Left hindlimb (tissue), 1 donor: ENCODE data around the gene TOM1L1.
A peak's percentile ranks its signal among the peaks of the same experiment; 100 is the strongest.

Experiments used
- DNase-seq: peaks from one replicate; pipeline ENCODE4 v3.0.0-alpha.2; 2018

TOM1L1 gene

DNA sequence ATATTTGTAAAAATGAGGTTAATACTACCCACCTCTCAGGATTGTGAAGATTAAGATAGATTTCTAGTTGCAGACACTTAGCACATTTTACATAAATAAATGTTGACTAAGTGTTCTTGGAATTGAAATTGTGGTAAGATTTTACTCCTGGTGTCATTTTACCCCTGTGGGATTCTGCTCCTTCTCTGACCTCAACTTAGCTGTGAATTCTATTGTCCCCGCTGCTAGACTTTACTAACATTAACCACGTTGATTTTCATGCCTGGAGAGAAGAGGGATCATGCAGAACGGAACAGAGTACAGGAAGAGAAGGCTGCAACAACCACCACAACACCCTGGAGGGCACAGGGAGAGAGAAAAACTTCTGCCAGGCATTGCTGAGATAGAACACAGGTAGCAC lies 2.1 kb upstream of the TOM1L1 start:
- no peak for DNase-seq

DNA sequence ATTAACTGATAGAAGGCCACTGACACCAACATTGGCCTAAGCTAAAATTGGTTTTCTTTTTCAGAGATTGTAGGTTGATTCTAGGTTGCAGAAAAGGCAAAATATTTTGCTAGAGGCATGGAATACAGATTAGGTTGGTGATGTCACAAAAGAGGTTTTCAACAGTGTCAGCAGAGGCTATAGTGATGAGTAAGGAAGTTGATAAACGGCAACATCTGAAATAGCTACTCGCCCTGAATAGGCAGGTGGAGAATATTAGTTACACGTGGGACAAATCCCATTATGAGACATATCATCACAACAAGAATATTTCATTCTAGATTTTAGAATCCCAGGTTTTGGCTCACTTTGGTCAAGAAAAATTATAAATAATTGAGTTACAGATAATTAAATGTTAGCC lies 1.5 kb upstream of the TOM1L1 start:
- DNase-seq = no peak

- no peak for DNase-seq
Measured at GRCh38 chr17:54899721-54900456, 763 bp upstream of the TOM1L1 start.

- DNase-seq = no peak
Measured at GRCh38 chr17:54901230-54901822, 674 bp downstream of the TOM1L1 start.

DNA sequence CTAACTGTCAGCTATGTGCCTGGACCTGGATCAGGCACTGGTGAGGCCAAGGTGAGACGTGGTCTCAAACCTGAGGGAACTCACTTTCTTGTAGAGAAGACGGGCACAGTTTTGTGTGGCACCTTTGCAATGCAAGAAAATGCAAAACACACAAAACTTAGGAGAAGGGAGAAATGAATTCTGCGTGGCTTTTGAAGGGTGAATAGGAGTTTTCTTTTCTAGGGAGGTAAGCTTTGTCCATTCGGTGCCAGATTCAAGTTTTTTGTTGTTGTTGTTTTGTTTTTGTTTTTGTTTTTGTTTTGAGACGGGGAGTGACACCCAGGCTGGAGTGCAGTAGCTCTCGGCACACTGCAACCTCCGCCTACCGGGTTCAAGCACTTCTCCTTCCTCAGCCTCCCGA lies 1.4 kb downstream of the TOM1L1 start:
- no peak for DNase-seq

GRCh38 chr17:54902611-54903010 lies 2.0 kb downstream of the TOM1L1 start:
- no peak for DNase-seq

- peak; percentile 43 for DNase-seq
Measured at GRCh38 chr17:54903375-54903774, 2.7 kb downstream of the TOM1L1 start.

DNA sequence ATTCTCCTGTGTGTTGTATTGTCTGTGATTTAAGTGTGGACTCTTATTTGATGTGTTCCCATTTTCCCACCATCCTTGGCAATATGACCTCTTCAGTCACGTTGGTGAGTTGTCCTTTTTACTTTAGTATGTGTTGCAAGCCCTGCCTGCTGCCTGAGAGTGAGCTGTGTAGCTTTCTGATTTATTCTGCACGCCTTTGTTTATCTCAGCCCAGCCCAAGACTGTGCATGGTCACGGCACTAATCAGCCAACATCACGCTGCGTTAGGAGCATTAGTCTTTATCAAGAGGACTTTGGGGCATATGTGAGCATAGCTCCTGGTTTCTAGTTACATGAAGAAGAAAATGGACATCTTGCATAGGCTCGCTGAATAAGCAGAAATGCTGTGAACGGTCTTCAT lies 6.0 kb downstream of the TOM1L1 start:
- DNase-seq = no peak

- DNase-seq = no peak
Measured at GRCh38 chr17:54907376-54907775, 6.7 kb downstream of the TOM1L1 start.

- DNase-seq = no peak
Measured at GRCh38 chr17:54909766-54910165, 9.1 kb downstream of the TOM1L1 start.

DNA sequence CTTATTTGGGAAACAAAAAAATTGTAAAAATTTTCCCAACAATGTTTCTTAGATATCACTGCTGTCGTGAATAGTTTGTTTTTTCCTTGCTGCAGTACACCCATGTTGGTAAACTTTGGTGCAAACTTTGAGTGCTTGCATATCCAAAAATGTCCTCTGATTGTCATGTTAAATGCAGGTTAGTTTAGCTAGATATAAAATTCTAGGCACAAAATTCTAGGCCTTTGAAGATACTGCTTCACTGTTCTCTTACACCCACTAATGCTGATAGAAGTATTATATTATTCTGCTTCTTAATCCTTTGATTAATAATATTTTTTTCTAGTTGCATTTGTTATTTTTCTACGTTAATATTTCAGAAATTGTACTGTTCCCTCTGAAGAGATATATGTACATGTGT lies 16.1 kb downstream of the TOM1L1 start:
- no peak for DNase-seq

GRCh38 chr17:54919425-54919824 lies 18.8 kb downstream of the TOM1L1 start:
- no peak for DNase-seq

DNA sequence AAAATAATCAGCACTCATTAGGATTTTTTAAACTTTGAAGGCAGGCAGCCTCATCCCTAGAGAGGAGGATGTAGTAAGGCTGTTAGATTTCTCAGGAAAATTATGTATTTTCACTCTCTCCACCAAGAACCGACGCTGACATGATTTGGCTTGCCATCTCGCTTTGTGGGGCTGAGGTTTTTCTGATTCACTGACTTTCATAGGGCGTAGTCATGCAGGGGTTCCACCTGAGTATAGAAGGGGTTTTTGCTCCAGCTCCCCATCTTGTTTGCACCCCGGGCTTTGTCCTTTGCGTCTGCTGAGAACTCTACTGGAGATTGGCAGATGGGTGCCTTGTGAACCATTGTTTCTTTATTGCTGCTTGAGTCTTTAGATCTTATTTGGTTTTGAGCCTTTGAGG lies 20.2 kb downstream of the TOM1L1 start:
- no peak for DNase-seq

- no peak for DNase-seq
Measured at GRCh38 chr17:54924405-54924804, 23.8 kb downstream of the TOM1L1 start.

- DNase-seq = no peak
Measured at GRCh38 chr17:54927525-54927924, 26.9 kb downstream of the TOM1L1 start.

GRCh38 chr17:54932711-54933110 lies 32.1 kb downstream of the TOM1L1 start:
- DNase-seq = no peak

DNA sequence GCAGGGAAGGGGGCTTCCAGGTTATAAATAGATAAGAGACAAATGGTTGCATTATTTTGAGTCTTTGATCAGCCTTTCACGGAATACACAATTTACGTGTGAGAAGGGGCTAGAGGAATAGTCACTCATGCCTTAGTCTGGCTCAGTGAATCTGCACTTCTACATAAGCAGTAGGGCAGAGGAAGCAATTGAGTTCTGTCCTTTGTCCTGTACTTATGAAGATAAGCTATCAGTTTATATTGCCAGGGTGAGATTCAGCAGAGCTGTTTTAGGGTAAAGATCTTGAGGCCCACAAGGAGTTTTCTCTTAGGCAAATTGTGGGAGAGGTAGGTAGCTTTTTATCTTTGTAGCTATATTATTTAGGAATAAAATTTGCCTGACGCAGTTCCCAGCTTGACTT lies 33.3 kb downstream of the TOM1L1 start:
- no peak for DNase-seq

DNA sequence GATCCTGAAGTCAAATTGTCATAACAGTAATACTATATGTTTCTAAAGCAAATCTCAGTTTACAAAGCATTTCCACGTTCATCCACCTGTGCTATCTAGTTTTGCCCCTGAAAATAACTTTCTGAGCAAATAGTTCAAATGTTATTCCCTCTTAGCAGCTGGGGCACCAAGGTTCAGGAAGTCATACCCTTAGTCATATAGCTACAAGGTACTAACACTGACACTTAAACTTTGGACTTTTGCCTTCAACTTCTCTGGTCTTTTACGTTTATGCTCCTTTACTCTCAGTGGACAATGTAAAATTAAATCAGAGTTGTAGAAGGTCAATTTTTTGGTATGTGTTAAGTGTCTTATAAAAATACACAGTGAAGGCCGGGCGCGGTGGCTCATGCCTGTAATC lies 34.8 kb downstream of the TOM1L1 start:
- no peak for DNase-seq

GRCh38 chr17:54937018-54937417 lies 36.4 kb downstream of the TOM1L1 start:
- no peak for DNase-seq

DNA sequence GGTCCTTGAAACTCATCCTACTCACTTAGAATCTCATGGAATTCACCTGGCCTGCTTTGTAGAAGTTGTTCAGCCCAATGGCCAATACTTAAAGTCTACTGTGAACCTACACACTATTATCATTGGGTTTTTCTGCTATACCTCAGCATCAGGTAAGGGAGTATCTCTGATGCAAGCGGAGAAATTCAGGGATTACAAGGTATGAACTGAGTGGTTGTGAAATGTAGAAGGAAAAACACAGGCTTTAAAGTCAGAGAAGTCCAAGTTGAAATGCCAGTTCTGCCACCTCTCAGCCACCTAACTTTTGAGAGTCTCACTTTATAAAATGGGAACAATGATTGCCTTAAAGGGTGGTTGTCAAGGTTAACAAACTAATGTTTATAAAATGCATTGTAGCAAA lies 36.8 kb downstream of the TOM1L1 start:
- no peak for DNase-seq

DNA sequence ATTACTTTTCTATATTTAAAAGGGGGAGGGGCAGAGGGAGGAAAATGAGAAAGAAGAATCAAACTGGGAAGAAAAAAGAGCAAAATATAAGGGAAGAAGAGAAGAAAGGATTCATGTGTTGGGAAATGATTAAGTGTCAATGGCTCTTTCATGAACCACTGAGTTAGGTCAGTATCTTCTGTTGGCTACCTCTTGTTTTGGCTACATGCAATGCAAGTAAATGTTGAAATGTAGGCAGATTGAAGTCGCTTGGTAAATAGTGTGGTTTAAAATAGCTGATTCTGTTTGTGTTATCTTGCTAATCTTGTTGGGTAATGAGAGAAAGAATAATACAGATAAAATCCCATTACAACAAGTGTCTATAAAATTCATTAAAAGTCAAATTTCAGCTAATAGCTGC lies 40.6 kb downstream of the TOM1L1 start:
- no peak for DNase-seq

GRCh38 chr17:54944796-54945195 lies 44.1 kb downstream of the TOM1L1 start:
- DNase-seq = no peak

DNA sequence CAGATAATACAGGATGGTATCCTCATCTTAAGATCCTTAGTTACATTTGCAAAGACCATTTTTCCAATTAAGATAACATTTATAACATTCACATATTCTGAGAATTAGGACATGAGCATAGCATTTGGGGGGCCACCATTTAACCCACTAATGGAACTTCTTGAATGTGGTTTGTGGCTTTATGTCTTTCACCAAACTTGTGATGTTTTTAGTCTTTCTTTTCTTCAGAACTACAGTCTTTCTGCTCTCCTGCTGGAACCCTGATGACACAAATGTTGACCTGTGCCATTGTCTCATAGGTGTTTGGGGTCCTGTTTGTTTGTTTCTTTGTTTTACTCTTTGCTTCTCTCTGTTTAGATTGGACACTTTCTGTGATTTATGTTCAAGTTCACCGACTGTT lies 44.6 kb downstream of the TOM1L1 start:
- no peak for DNase-seq

DNA sequence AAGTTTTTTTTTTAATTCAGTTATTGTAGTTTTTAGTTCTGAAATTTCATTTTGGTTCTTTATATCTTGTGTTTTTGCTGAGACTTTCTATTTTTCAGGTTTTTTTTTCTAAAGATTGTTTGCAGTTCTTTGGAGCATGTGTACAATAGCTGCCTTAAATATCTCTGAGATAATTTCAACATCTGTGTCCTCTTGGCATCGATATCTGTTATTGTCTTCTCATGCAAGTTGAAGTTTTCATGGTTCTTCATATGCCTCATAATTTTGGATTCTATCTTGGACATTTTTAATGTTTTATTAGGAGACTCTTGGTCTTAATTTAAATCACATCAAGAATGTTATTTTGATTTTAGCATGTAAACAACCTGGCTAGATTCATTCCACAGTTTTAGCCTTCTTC lies 45.0 kb downstream of the TOM1L1 start:
- DNase-seq = no peak

DNA sequence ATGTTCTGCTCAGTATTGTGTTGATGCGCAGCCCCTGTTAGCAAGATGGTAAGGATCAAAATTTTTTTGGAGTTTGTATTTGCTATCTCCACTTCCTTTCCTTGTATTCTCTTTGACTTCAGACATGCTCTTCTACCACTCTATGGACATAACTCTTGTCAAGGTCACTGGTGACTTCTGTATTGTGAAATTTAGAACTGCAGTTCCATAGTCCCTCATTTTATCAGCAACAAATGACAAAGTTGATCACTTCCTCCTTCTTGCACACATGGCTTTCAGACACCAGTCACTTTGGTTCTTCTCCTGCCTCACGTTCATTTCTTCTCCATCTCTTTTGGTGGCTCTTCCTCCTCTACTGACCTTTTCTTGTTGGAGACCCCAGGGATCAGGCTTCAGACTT lies 46.7 kb downstream of the TOM1L1 start:
- DNase-seq = no peak
